DMS153 treated with DMSO at 0.1 percent for 48 hours (cell line): ENCODE measurements around the gene CUX1.
"Not testable (repeated sequence)": the region's sequence is repeated elsewhere in the genome, so short reads cannot be mapped to it uniquely, and the experiment has no call there.

Experiments used
- DNase-seq: peaks from one replicate; lab custom pipeline; 2025; ENCODE audit not compliant: unreplicated experiment; lab: John Stamatoyannopoulos, UW

CUX1 gene

GRCh38 chr7:101817471-101818286, at the start of gene CUX1:
Gene CUX1 (plus strand): TSS chr7:101817626. CDS start chr7:101817640, 14 bp downstream.
- no peak for DNase-seq

DNA sequence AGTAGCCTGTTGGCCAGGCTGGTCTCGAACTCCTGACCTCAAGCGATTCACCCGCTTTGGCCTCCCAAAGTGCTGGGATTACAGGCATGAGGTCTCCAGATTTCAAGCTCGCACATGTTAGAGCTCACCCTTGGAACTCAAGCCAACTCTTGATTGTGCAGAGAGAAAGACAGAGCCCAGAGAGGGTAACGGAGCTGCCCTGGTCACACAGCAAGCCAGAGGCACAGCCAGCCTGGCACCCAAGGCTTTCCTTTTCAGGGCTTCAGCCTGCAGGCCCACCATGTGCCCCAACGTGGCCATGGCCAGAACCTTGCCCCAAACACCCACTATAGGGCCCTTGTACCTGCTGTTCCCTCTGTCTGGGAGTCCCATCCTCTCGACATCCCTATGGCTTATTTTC, 49.1 kb upstream of the CUX1 start:
- DNase-seq: no peak

- DNase-seq: no peak
These were observed 47.0 kb upstream of the CUX1 start for GRCh38 chr7:101770466-101770865.

GRCh38 chr7:101772508-101773211, 44.8 kb upstream of the CUX1 start:
- DNase-seq: no peak

GRCh38 chr7:101775181-101775580, 42.2 kb upstream of the CUX1 start:
- no peak for DNase-seq

DNA sequence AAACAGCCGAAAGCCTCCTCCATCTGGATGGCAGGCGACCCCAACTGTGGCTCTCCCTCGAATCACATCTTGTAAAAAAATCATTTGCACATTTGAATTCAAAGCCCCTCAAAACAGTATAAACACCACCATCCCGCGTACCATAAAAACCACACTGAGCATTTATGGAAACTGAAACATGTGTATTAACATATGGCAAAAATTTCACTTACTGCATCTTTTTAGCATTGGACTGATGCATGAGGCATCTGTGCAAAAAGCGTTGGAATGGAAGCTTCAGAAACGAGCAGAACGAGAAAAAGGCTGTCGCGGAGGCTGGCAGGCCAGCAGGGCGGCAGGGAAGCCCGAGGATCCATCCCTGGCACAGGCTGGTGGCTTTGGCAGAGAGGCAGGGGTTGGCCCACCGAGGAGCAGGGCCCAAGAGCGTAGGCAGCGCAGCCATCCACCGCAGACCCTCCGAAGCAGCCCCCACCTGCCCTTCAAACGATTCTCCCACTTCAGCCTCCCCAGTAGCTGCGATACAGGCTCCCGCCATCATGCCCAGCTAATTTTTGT, 39.3 kb upstream of the CUX1 start:
- DNase-seq: no peak

GRCh38 chr7:101779267-101779666, 38.2 kb upstream of the CUX1 start:
- DNase-seq: no peak

DNA sequence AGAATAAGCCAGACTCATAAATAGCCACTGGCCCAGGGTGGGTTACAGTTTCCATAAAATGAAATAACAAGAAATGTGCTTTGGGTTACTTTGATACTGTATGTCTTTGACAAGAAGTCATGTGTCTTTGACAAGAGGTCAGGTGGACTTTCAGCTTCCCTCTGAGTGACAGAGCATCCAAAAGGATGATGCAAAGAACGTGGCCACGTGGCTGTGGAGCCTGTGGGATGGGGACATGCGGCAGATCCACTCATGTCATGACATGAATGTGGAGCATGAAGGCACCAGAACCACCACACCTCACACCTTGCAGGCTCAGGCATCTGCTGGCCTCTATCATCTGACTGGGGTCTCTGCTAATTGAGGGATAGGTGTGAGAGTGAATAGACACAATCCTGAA, 37.1 kb upstream of the CUX1 start:
- DNase-seq: no peak

- no peak for DNase-seq
These were observed 36.0 kb upstream of the CUX1 start for GRCh38 chr7:101781439-101781838.

DNA sequence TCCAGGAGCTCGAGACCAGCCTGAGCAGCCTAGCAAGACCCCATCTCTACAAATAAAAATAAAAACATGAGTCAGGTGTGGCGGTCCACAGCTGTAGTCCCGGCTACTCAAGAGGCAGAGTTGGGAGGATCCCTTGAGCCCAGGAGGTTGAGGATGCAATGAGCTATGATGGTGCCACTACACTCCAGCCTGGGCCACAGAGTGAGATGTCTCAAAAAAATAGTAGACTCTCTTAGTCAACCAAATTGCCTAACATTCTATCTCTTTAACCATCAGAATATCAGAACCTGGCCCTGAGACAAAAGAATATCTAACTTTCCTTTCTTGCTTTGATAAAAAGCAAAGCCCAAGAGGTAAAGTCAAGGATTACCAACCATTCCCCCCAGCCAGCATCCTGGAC, 35.0 kb upstream of the CUX1 start:
- no peak for DNase-seq

DNA sequence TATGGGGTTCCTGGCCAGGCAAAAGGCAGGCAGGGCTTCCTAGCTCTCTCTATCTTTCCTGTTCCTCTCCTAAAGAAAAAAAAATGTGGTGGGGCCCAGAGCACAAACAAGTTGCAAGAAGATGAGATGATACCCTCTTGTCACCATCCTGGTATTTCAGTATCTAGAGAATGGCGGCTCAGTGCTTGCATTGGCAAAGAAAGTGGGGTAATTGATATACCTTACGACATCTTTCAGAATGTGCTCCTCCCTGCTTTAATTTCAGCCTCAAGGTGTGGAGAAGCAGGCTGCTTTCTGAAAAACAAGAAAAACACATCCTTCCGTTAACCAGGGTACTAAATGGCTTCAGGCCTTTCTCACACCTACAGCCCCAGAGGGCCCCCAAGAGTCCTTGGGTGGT, 34.5 kb upstream of the CUX1 start:
- DNase-seq: no peak

DNA sequence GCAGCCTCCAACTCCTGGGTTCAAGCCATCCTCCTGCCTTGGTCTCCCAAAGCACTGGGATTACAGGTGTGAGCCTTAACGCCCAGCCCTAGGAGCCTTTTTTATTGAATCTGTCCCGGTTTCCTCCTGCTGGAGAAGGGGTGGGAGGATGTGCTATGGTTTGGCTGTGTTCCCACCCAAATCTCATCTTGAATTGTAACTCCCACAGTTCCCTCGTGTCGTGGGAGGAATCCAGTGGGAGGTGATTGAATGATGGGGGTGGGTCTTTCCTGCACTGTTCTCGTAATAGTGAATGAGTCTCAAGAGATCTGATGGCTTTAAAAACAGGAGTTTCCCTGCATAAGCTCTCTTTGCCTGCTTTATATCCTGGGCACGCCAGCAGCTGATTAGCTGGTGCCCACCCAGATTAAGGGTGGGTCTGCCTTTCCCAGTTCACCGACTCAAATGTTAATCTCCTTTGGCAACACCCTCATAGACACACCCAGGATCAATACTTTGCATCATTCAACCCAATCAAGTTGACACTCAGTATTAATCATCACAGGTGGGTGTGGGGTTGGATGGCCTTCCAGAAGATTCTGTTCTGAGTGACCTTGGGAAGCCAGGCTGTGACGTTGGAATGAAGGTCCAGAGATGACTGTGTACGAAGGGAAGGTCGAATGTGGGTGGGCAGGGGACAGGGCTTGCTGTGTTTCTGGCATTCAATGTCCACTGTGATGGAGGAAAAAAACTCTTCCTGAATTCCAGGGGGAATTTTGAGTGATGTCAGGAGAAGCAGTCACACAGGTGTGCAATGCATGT, 33.8 kb upstream of the CUX1 start:
- DNase-seq: no peak

DNA sequence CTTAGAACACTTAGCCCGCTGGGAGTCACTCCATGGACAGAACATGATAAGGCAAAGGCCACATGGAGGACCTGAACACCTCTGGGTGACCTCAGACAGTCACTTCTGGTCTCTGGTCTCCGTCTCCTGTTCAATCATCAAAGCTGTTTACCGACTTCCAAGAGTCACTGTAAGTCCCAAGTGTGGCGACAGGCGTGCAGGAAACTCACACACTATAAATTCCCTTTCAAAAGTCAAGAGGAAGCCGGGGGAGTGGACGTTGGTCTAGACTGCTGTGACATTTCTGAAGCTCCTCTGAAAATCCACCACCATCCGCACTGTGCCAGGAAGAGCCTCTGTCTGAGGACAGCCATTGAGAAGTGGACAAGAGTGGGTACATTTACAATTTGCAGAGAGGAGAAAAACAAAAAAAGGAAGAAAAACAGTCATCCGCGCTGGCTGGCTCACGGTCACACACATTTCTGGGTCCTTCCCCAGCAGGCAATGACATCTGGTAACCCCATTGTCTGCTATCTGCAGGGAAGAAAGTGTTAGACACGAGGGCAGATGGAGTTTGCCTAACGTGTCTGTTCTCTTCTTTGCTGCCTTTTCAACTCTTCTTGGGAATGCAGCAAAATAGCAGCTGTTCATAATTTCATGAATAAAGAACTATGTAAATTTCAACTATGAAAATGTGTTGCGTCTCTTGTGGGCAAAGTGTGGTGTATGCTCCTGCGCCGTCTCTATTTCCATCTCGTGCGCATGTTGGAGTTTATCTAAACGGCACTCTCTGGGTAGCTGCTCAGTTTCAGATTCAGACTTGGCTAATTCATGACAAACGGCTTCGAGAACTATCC, 32.9 kb upstream of the CUX1 start:
- no peak for DNase-seq

DNA sequence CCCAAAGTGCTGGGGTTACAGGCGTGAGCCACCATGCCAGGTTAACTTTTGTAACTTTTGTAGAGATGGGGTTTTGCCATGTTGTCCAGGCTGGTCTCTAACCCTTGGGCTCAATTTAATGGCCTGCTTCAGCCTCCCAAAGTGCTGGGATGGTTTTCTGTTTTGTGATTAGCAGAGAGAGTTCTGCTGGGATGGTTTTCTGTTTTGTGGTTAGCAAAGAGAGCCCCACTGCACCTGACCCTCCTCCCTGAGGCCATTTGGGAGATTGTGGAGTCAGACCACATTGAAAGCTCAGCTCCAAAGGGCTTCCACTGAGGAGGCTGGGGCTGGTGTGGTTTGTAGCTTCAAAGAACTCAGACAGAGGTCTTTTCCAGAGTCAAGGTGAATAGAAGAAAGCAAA, 29.6 kb upstream of the CUX1 start:
- no peak for DNase-seq

DNA sequence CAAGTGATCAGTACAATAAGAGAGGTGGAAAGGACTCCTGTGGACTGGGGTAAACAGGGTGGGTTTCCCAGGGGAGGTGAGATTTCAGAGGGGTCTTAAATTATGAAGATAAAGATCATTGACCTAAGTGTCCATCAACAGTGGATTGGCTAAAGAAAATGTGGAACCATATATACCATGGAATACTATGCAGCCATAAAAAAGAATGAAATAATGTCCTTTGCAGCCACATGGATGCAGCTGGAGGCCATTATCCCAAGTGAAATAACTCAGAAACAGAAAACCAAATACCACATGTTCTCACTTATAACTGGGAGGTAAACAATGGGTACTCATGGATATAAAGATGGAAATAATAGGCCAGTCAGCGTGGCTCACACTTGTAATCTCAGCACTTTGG, 28.9 kb upstream of the CUX1 start:
- DNase-seq: no peak

DNA sequence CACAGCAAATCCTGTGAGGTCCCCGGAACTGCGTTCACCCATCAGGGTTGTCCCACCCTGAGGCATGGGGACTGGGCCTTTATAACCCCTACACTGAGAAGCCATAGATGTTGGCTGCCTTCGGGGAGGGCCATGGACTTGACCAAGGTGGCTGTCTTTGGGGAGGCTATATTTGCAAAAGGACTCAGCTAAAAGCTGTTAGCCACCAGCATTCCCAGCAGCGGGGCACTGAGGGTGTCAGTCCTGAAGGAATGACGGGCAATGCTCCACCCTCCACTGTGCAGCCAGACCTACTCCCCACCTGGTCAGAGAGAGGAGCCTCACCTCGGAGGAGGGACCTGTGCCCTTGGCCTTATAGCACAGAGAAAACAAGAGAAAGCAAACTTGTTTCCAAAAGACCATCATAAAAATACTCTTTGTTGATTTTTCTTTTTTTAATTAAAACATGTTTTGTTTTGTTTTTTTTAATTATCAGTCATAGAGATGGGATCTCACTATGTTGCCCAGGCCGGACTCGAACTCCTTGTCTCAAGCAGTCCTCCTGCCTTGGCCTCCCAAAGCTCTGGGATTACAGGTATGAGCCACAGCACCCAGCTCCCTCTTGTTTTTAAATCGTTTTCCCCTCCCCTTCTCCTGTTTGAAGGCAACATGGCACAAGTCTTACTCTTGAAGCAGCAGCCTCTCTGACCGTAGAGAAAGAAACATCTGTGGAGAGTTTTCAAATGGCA, 26.7 kb upstream of the CUX1 start:
- no peak for DNase-seq

GRCh38 chr7:101792051-101792681, 25.3 kb upstream of the CUX1 start:
- no peak for DNase-seq

- not testable (repeated sequence) for DNase-seq
These were observed 24.7 kb upstream of the CUX1 start for GRCh38 chr7:101792682-101793071.

- no peak for DNase-seq
These were observed 22.0 kb upstream of the CUX1 start for GRCh38 chr7:101795461-101795860.
